ENCODE results near the gene PDZD2.

- TF ChIP-seq POLR2A (IDR thresholded peaks at IDR 0.05) = no peak
- TF ChIP-seq, protein P1, sequence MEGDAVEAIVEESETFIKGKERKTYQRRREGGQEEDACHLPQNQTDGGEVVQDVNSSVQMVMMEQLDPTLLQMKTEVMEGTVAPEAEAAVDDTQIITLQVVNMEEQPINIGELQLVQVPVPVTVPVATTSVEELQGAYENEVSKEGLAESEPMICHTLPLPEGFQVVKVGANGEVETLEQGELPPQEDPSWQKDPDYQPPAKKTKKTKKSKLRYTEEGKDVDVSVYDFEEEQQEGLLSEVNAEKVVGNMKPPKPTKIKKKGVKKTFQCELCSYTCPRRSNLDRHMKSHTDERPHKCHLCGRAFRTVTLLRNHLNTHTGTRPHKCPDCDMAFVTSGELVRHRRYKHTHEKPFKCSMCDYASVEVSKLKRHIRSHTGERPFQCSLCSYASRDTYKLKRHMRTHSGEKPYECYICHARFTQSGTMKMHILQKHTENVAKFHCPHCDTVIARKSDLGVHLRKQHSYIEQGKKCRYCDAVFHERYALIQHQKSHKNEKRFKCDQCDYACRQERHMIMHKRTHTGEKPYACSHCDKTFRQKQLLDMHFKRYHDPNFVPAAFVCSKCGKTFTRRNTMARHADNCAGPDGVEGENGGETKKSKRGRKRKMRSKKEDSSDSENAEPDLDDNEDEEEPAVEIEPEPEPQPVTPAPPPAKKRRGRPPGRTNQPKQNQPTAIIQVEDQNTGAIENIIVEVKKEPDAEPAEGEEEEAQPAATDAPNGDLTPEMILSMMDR (IDR thresholded peaks at IDR 0.05) = no peak
These were observed 144.8 kb downstream of the PDZD2 start for GRCh38 chr5:31783731-31784130.
